Activated effector memory CD4-positive, alpha-beta T cell treated with anti-CD3 and anti-CD28 coated beads, Interleukin-2, amount 50 U/mL, for 16 hours (primary cell): ENCODE results near the gene MBTPS1.
A peak's percentile ranks its signal among the peaks of the same experiment; 100 is the strongest.

Experiments
- DNase-seq: peaks from one replicate; pipeline ENCODE4 v3.0.0-alpha.2; 2020

MBTPS1 gene

DNA sequence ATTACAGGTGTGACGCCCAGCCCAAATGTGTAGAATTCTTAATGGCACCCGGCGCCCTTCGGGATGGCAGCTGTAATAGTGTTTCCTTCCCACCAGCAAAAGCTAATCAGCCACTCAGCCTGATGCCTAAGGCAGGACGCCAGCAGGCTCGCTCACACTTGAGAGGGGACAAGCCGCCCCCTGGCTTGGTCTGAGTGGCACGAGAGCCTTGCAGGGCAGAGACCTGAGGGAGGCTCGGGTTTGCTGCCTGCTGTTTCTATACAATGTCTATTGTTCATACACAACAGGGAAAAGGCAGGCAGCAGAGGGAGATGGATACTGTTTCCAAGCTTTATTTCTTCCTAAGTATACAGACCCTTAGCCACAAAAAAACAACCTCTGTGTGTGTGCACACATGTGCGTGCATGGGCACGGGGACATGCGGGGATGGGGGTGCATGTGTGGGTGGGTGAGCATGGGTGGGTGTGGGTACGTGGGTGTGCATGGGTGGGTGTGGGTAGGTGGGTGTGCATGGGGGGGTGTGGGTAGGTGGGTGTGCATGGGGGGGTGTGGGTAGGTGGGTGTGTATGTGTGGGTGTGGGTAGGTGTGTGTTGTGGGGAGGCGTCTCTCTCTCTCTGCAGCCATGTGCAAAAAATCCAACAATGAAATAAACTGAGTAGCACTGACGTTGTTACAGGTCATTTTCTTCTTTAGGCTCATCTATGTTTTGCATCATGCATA is 84.1 kb downstream of the MBTPS1 start:
- DNase-seq: no peak

DNA sequence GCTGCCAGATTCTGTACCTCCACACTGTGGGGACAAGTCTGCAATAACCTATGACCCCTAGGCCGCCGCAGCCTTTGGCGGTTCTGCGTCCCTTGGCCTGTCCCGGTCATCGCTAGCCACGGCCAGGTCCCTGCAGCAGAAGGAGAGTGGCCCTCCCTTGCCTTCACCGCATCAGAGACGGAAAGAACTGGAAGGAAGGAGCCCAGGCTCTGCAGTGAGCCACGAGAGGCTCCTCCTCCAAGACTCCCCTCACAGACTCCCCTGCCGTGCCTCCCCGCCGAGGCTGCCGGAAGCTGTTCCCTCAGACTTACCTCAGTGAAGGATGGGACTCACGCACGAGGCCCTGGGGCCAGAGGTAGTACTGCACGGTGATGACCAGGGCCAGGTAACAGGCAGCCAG is 85.2 kb downstream of the MBTPS1 start:
- no peak for DNase-seq

DNA sequence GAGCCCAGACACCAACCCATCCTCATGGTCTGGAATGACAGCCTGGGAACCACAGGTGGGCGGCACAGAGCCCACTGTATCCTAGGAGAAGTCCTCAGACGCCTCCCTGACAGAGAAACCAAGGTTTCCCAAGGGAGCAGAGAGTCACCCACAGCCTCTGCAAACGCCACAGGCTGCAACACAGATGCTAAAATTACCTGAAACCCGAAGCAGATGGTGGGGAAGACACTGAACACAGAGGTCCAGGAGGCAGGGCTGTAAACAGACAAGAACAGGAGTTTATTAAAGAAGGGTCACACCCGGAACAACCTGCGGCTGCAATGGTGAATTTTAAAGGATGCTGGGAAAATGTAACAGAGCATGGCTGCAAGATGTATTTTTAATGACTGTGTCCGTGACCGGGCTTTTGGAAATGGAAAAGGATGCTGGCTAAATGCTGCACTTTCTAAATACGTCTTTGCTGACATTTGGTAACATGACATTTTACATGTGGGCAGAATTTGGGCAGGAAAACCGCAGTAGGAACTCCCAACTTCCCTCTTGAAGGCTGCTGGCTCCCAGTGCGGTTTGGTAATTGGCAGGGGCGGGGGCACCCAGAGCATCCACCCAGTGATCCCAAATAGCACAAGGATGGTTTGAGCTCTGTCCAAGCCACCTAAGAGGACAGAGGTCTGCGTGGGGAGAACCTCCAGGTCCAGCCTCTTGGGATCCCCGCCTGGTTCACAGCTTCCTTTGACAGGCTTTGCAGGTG is 87.3 kb downstream of the MBTPS1 start:
- DNase-seq: no peak

DNA sequence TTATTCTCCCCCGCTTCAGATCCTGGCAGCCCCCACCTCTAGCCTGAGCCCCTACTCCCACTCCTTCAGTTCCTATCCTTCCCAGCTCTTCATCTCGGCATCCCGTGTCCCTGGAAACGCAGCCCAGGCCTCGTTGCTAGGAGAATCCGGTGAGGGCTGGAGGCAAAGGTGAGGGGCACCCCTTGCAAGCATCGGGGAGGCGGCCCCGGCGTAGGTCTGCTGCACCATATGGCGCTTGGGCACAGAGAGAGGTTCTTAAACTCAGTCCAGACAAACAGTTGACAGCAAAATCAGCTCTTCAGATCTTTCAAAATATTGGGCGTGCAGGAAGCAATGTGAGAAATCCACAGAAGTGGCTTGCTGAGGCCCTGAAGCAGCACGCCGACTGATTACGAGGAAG is 89.1 kb downstream of the MBTPS1 start:
- DNase-seq: no peak

DNA sequence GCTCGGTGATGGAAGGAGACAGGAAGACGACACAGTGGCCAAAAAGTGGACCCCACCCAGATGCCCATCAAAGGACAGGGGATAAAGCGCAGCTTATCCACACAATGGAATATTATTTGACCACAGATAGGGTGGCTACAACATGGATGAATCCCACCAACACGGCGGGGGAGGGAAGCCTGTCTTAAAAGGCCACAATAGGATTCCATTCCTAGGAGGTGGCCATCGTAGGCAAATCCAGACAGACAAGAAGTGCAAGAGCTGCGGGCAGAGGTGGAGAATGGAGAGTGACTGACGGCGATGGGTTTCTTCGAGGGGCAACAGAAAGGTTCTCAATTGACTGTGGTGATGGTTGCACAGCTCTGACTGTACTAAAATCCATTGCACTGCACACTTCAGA is 90.1 kb downstream of the MBTPS1 start:
- DNase-seq: no peak

DNA sequence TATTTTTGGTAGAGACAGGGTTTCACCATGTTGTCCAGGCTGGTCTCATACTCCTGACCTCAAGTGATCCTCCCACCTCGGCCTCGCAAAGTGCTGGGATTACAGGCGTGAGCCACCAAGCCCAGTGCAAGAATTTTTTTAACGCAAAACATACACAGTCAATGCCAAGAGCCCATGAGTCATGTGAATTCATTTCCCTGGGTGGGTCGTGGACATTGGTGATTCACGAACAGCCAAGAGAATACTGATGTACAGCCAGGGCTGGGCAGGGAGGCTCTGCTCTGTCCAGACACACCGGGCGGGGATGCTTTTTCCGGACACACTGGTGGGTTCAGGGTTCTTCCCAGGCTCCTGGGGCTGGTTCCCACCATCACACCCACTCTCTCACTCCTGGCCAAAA is 91.9 kb downstream of the MBTPS1 start:
- no peak for DNase-seq

DNA sequence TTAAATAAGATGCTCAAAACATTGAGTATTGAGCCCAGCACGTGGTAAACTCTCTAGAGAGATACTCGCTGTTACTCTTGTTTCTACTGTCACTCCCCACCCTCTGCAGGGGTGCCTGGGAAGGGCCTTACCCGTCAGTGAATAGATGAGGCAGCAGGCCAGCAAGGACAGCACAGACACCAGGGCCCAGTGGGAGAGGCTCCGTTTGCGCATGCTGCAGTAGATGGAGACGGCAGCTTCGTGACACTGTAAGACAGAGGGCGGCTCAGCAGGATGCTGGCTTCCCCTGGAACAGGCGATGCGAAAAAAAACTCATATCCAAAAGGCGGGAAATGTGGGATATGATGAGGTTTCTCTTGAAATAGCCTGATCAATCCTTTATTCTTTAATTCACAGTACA is 94.1 kb downstream of the MBTPS1 start:
- DNase-seq: no peak

DNA sequence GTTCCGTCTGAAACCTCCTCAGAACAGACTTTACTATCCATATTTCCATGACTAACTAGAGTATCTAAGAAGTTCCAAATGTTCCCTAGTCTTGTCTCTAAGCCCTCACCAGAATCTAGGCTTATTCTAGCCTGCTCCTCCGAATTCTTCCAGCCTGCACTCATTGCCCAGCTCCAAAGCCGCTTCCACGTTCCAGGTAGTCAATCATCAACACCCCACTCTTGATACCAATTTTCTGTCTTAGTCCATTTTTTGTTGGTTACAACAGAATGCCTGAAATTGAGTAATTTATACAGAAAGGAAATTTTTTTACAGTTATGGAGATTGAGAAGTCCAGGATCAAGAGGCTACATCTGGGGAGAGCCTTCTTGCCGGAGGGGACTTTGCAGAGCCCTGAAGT is 95.3 kb downstream of the MBTPS1 start:
- no peak for DNase-seq

DNA sequence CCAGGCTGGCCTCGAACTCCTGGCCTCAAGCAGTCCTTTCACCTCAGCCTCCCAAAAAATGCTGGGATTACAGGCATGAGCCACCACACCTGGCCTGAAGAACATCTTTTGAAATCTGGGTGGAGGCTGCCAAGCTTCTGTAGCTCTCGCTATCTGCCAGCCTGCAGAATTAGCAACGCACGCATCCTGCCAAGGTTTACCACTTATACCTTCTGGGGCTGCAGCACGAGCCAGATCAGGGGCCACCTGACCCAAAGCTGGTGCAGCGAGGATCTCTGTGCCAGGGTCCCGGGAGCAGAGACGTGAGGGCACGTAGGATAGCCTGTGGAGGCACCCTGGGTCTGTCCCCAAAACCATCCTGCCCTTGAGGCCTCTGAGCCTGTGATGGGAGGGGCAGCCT is 96.4 kb downstream of the MBTPS1 start:
- no peak for DNase-seq

DNA sequence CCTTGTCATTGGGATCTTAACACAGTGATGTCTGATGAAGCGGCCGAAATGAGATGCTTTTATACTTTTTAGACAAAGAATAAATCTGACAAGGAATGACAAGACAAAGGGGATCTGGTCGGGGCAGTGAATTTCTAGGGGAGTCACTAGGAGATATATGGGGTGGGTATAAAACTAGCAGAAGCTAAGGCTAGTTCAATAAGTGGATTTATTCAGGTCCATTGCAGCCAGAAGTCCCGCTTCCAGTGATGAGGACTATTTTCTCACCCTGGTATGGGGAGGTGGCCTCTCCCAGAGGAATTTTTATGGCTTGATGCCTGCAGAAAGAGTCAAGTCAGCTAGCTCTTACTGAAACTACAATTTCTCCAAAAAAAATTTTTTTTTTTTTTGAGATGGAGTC is 98.0 kb downstream of the MBTPS1 start:
- no peak for DNase-seq

DNA sequence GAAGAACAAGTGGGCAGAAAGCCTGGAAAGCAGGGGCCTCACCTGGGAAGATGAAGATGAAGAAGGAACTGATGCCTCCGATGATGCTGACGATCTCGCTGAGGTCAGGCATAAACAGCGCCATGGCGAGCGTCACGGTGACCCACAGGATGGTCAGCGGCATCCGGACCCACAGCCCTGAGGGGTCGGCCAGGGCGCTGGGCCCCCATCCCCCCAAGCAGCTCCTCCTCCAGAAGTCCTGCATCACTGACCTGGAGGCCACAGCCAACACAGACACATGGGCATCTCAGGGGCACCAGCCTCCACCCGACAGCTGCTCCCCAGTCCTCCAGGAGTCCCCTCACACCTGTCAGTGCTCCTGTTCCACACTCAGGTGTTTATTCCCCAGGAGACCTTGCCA is 100.3 kb downstream of the MBTPS1 start:
- DNase-seq: no peak

DNA sequence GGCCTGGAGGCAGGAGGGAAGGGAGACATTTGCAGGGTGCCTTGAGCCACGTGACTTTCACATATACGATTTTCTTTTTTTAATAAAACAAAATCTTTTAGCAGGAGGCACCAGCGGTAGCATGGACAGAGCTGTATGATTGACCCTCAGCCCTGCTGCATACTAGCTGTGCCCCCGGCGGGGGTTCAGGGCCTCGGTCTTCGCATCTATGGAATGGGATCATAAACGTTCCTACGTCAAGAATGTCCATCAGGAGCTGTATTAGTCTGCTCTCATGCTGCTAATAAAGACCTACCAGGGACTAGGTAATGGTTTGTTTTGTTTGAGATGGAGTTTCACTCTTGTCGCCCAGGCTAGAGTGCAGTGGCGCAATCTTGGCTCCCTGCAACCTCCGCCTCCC is 101.3 kb downstream of the MBTPS1 start:
- no peak for DNase-seq

DNA sequence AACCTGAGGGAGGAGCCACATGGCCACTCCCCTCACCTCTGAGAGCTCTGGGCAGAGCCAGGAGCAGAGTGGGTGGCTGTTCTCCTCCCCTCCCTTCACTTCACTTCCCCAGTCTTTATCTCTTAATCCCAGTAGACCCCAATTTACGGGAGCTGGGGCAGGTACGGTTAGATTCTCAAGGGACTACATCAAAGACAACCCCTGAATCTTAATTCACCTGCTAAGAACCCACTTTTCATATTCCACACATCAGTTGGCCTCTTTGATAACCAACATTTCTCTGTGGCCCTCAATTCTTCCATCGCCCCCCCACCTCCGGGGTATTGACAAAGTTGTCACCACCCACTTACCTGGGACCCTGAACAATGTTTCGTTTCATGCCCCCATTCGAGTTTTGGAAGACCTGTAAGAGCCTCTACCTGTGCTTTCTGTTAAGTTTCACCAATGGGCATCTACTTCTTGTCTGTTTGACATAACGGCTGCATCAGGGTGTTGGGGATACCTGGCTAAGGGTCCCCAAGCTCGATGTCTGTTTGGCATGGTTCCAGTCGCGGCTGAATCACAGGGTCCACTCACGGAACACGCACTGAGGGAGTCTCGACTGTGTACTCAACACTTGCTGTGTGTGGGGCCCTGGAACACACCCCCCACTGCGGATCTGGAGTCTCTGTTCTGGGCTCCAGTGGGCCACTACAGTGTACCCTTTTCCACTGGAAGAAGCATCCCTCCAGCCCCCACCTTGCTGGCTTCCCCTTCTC is 102.0 kb downstream of the MBTPS1 start:
- no peak for DNase-seq

DNA sequence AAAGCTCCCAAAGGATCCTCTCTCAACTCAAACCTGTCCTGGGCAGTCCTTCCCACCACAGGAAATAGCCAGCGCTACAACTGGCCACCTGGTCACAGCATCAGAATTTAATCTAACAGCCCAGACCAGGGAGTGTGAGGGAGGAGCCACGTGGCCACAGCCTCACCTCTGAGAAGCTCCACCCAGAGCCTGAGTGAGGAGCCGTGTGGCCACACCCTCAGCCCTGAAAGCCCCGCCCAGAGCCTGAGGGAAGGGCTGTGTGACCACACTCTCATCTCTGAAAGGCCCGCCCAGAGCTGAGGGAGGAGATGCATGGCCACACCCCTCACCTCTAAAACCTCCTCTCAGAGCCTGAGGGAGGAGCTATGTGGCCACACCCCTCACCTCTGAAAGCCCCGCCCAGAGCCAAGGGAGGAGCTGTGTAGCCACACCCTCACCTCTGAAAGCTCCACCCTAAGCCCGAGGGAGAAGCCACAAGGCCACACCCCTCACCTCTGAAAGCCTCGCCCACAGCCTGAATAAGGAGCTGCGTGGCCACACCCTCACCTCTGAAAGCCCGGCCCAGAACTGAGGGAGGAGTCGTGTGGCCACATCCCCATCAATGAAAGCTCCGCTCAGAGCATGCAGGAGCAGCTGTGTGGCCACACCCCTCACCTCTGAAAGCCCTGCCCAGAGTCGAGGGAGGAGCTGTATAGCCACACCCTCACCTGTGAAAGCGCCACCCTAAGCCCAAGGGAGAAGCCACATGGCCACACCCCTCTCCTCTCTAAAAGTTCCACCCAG is 102.8 kb downstream of the MBTPS1 start:
- peak; percentile 78 for DNase-seq

DNA sequence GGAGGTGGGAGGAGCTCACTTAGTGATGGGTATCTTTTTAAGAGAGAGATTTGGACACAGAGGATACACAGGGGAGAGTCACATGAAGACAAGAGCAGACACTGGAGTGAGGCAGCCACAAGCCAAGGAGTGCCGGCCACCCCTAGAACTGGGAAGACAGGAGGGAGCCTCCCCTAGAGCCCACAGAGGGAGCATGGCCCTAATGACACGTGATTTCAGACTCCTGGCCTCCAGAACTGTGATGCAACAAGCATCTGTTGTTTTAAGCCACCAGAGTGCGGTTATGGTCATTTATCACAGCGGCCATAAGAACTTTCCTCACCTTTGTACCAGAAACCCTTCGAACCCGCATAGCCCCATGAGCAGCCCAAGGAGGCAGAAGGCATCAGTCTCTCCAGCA is 107.5 kb downstream of the MBTPS1 start:
- DNase-seq: no peak

DNA sequence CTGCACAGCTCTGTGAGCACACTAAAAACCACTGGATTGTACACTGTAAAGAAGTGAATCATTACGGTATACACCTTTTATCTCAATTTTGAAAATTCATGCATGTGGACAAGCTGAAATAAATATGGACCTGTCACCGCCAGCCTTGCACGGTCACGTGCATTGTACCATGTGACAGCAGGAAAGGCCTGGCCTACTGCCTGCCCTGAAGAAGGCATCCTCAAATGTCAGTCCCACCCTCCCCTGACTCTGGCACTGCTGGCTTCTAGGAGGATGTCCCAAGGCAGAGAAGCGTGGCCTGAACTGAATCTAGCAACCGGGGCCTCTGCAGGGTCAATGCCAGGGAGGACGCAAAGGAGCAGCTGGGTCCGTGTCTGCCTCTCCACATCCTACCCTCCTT is 108.8 kb downstream of the MBTPS1 start:
- DNase-seq: no peak

DNA sequence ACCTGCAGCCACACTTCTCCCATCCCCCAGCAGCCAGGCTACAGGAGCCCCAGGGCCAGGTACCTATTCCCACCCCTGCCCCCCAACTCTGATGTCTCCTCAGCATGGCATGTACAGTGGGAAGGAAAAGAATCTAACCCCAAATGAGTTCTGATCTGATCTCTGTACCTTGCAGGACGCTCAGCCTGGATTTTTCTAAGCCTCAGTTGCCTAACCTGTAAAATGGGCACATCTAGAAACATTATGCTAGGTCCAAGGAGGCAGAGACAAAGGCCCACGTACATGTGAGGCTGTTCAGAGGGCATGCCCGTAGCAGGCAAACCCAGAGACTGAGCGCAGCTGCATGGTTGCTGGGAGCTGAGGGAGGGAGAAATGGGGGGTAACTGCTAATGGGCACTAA is 109.2 kb downstream of the MBTPS1 start:
- no peak for DNase-seq

DNA sequence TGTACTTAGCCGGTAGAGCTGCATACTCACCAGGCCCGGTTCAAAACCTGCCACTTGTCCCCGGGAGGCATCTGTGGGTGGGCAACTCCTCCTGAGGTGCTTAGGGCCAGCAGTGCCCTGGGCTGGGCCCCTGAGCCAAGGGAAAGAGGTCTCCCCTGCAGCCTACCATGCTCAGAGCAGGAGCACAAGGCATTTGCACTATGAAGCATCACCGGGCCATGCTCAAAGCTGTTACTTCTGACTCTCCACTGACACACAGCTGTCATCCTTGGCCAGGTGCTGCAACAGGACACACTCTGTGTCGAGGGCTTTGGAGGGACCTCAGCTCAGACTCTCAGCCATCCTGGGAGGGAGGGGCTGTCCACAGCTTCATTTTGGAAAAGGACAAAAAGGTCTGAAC is 111.4 kb downstream of the MBTPS1 start:
- no peak for DNase-seq

DNA sequence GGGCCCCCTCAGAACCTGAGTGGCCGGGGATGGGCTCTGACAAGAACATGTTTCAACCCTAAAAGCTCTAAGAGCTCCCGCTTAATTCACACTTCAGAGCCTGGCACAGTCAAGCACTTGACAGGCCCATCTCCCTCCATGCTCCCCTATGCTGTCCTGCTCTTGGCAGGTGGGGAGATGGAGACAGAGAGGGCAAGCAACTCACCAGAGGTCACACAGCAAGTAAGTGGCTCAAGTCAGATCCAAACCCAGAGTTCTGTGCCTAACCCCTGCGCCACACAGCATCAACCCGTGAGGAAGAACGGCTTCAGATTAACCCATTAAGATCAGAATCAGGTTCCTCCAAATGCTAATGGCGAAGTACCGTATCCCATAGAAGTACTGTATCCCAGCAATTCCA is 112.3 kb downstream of the MBTPS1 start:
- no peak for DNase-seq
